ENCODE data around the gene F2RL2.

DNA sequence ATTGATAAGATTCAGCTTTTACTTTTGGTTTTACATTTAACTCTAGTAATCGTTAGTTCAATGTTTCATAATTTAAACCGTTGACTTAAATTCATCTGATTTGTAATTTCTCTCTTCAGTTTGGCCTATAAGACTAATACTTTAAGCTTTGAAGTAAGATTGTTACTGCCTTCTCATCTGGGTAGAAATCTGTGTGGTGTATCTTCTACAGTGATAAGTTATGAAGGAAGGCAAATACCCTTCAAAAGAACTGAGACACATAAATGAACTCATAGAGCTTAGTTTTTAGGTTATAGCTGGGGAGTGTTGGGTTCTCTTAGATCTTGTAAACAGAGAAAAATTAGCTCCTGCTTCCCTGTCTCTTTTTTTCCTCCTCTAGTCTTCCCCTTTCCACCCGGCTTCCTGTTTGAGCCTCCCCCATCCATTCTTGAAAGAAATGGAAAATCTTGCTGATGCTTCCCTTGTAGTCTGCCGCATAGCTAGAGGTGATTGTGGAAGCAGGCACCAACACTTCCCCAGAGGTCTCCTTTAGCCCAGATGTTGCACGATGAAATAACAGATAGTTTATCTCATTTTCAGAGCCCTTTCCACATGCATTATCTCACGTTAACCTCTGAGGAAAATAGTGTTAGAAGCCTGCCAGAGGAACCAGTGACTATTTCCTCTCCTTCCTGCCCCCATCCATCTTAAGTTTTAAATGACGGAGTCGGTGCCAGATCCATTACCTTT, 2.0 kb upstream of the F2RL2 start:
- TF ChIP-seq, protein P1, sequence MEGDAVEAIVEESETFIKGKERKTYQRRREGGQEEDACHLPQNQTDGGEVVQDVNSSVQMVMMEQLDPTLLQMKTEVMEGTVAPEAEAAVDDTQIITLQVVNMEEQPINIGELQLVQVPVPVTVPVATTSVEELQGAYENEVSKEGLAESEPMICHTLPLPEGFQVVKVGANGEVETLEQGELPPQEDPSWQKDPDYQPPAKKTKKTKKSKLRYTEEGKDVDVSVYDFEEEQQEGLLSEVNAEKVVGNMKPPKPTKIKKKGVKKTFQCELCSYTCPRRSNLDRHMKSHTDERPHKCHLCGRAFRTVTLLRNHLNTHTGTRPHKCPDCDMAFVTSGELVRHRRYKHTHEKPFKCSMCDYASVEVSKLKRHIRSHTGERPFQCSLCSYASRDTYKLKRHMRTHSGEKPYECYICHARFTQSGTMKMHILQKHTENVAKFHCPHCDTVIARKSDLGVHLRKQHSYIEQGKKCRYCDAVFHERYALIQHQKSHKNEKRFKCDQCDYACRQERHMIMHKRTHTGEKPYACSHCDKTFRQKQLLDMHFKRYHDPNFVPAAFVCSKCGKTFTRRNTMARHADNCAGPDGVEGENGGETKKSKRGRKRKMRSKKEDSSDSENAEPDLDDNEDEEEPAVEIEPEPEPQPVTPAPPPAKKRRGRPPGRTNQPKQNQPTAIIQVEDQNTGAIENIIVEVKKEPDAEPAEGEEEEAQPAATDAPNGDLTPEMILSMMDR (IDR thresholded peaks at IDR 0.05) = no peak
- TF ChIP-seq EZH2 (IDR thresholded peaks at IDR 0.05; ENCODE audit: borderline replicate concordance, insufficient read depth, low read depth, low read length, poor library complexity, severe bottlenecking) = no peak

All from B cell (primary cell).